Measurements from ENCODE around the gene GPS2.

DNA sequence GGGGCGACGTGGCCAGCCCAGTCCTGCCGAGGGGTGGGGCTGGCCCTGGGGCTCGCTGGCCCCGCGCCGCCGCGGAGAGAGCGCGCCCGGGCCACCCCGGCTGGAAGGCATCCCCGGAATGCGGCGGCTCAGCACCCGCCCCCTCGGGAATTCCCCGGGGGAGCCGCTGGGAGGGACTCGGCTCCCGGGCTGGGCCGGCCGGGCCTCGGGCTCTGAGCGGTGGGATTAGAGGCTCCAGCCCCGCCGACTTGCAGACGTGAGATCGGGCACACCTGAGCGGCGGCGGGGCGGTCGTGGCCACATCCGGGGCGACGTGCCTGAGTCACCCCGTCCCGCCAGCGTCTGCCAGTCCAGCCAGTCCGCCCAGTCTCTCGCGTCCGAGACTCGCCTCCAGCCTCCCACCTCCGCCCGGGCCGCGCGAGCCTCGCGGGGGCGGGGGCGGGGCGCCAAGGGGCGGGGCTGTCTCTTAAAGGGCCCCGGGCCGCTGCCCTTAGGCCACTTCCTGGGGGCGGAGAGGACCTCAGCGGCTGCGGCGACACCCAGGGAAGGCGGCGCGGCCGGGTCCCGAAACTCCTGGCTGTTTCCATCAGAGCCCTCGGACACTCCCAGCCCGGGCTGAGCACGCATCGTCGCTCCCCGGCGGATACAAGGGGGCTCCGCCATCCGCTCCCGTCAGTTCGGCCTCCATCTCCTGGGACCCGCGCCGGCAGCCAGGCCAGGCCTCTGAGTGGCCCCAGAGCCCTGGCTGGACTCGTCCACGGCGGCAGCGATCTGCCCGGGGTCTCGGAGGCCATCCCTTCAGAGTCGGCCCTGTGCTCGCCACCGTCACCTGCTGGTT is 36.7 kb upstream of the GPS2 start, which contains the start of gene KCTD11:
- TF ChIP-seq, protein P1, sequence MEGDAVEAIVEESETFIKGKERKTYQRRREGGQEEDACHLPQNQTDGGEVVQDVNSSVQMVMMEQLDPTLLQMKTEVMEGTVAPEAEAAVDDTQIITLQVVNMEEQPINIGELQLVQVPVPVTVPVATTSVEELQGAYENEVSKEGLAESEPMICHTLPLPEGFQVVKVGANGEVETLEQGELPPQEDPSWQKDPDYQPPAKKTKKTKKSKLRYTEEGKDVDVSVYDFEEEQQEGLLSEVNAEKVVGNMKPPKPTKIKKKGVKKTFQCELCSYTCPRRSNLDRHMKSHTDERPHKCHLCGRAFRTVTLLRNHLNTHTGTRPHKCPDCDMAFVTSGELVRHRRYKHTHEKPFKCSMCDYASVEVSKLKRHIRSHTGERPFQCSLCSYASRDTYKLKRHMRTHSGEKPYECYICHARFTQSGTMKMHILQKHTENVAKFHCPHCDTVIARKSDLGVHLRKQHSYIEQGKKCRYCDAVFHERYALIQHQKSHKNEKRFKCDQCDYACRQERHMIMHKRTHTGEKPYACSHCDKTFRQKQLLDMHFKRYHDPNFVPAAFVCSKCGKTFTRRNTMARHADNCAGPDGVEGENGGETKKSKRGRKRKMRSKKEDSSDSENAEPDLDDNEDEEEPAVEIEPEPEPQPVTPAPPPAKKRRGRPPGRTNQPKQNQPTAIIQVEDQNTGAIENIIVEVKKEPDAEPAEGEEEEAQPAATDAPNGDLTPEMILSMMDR (conservative IDR thresholded peaks at IDR 0.05; ENCODE audit: low read depth, low read length): peak; percentile 56; the same call in 1 of the 2 replicates
- no peak for TF ChIP-seq EZH2 (IDR thresholded peaks at IDR 0.05; ENCODE audit: borderline replicate concordance, low read depth, low read length, poor library complexity, severe bottlenecking)

All from A673 (cell line).